ENCODE measurements around the gene SBNO2.

The SBNO2 gene

DNA sequence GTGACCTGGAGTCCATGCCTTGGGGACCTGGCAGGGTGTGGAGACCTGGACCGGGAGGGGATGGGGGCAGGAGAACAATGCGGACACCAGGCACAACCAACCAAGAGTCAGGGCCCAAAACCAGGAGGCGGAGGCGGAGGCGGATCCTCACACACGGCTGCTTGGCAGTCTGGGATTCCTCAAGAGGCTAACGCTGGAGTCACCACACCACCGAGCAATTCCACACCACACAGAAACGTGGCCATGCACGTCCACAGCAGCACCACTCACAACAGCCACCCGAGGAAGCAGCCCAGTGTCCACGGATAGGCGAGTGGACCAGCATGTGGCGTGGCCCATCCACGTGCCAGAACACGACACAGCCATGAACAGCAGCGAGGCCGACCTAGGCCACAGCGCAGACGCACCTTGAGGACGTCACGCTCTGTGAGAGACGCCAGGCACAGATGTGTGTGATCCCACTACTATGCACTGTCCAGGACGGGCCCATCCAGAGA, 17.7 kb downstream of the SBNO2 start:
- Histone ChIP-seq H3K27me3 (ENCODE audit: control insufficient read depth, insufficient read depth, low read length) (no peaks in the 10 kb centered on the region), H3K9me3 (ENCODE audit: control insufficient read depth, insufficient read depth, low read length) (no peaks in the 10 kb centered on the region), H3K4me1 (ENCODE audit: control insufficient read depth, insufficient read depth, low read length) (no peaks in the 10 kb centered on the region), H3K36me3 (ENCODE audit: control insufficient read depth, insufficient read depth, low read length) (peaks cover 11% of the 10 kb centered on the region; the same call in 1 of the 2 replicates), H3K27ac (ENCODE audit: low read depth, low read length) (no peak overlapping the region), H3K9ac (ENCODE audit: low read depth, low read length) (no peak overlapping the region), H3K4me3 (ENCODE audit: low read depth, low read length) (no peak overlapping the region)

DNA sequence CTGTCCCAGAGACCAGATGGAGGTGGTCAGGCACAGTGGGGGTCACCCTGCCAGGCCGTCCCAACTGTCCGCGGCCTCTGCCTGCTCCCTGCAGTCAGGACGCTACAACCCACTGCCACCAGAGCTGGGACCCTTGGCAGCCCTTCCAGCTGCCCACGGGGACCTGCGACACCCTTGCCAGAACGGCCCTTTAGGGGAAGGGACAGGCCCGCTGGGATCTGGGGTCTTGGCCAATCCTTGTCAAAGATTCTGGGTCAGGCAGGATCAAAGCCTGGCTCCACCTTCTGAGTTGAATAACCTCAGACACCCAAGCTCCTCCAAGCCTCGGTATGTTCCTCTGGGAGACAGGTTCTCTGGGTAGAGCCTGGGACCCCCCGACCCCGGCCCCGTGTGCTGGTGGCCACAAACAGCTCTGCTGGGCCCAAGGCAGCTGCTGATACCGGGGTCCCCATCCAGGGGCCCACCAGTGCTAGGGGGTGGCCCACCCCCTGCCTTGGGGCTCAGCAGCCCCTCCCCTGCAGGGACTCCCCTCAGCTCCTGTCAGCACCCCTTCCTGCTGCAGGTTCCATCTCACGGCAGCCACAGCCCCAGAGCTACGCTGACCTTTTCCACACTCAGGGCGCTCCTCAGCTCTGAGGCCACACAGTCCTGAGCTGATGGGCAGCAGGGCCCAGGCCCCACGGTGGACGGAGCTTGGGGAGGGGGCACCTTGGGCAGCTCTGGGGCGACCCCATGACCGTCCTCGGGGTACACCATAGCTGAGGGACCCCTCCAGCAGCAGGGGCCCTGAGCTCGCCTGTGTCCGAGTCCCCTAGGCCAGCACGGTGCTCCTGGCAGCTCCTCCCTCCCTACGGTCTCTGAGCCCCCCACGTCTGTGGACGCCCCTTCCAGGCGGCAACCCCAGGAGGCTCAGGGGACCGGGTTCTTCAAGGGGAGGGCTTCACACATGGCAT, 18.4 kb downstream of the SBNO2 start:
- no peaks in the 10 kb centered on the region for H3K27me3 ChIP-seq (ENCODE audit: control insufficient read depth, insufficient read depth, low read length)
- H3K9me3 ChIP-seq (ENCODE audit: control insufficient read depth, insufficient read depth, low read length): no peaks in the 10 kb centered on the region
- H3K36me3 ChIP-seq (ENCODE audit: control insufficient read depth, insufficient read depth, low read length): peaks cover 11% of the 10 kb centered on the region; the same call in 1 of the 2 replicates
- H3K4me3 ChIP-seq (ENCODE audit: low read depth, low read length): no peak overlapping the region
- no peak overlapping the region for H3K9ac ChIP-seq (ENCODE audit: low read depth, low read length)
- H3K4me1 ChIP-seq (ENCODE audit: control insufficient read depth, insufficient read depth, low read length): no peaks in the 10 kb centered on the region
- H3K27ac ChIP-seq (ENCODE audit: low read depth, low read length): no peak overlapping the region

DNA sequence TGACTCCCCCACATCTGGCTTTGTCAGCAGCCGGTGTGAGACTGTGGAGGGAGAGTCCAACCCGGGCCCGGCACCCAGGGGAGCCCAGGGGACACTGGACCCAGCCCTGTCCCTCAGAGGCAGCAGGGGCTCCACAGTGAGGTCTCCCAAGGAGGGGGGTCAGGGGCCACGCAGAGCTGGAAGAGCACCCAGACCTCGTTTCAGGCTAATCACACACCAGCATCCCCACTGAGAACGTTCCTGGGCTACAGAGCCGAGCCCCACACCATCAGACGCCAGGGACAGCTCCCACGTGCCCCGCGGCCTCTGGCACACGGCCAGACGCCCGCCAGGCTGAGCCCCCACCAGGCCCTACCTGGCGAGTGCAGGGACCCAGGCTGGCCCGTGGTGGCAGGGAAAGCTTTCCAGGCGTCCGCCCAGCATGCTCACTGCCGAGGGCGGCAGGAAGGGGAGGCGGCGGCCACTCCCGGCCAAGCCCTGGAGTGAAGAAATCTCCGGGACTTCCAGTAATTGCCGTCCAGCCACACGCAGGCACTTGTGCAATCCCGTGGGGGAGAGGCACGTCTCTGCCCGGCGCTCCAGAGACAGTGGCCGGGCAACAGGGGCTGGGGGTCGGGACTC, 19.2 kb downstream of the SBNO2 start:
- H3K4me3 ChIP-seq (ENCODE audit: low read depth, low read length): no peak overlapping the region
- no peaks in the 10 kb centered on the region for H3K27me3 ChIP-seq (ENCODE audit: control insufficient read depth, insufficient read depth, low read length)
- no peaks in the 10 kb centered on the region for H3K9me3 ChIP-seq (ENCODE audit: control insufficient read depth, insufficient read depth, low read length)
- no peak overlapping the region for H3K9ac ChIP-seq (ENCODE audit: low read depth, low read length)
- no peaks in the 10 kb centered on the region for H3K4me1 ChIP-seq (ENCODE audit: control insufficient read depth, insufficient read depth, low read length)
- H3K36me3 ChIP-seq (ENCODE audit: control insufficient read depth, insufficient read depth, low read length): peaks cover 11% of the 10 kb centered on the region; the same call in 1 of the 2 replicates
- no peak overlapping the region for H3K27ac ChIP-seq (ENCODE audit: low read depth, low read length)

DNA sequence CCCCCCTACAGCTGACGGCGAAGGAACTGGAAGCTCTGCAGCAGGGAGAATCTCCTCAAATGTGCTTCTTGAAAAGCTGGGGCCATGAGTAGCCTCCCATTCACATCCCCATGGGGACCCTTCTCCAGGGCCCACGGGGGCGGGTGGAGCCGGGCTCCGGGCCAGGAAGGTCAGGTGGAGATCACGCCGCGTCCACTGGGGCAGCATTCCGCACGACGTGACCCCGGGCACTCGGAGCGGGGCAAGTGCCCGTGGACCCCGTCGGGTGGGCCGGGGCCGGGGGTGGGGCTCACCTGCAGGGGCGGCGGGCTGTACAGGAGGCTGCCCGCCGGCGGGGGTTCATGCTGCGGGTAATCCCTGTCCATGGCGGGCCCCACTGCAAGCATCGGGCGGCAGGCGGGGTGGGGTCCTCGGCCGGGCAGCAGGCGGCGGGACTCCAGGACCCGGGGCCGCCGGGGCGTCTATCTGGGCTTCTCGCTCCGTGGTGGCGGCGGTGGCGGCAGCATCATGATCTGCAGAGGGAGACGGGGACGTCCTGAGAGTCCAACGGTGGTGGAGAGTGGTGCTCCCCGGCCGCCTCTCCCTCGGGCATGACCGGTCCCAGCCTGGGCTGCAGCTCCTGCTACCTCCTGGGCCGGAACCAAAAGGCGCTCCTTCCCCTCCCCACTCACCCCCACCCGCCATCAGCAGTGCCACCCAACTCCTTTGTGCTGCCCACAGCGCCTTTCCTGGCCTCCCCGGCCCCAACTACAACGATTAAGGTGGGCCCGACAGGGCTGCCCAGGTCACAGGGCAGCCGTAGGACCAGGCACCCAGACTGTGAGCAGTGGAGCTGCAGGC, 20.0 kb downstream of the SBNO2 start:
- no peak overlapping the region for H3K9ac ChIP-seq (ENCODE audit: low read depth, low read length)
- no peak overlapping the region for H3K4me3 ChIP-seq (ENCODE audit: low read depth, low read length)
- H3K27me3 ChIP-seq (ENCODE audit: control insufficient read depth, insufficient read depth, low read length): no peaks in the 10 kb centered on the region
- H3K4me1 ChIP-seq (ENCODE audit: control insufficient read depth, insufficient read depth, low read length): no peaks in the 10 kb centered on the region
- H3K9me3 ChIP-seq (ENCODE audit: control insufficient read depth, insufficient read depth, low read length): no peaks in the 10 kb centered on the region
- no peak overlapping the region for H3K27ac ChIP-seq (ENCODE audit: low read depth, low read length)
- peaks cover 11% of the 10 kb centered on the region; the same call in 1 of the 2 replicates for H3K36me3 ChIP-seq (ENCODE audit: control insufficient read depth, insufficient read depth, low read length)

DNA sequence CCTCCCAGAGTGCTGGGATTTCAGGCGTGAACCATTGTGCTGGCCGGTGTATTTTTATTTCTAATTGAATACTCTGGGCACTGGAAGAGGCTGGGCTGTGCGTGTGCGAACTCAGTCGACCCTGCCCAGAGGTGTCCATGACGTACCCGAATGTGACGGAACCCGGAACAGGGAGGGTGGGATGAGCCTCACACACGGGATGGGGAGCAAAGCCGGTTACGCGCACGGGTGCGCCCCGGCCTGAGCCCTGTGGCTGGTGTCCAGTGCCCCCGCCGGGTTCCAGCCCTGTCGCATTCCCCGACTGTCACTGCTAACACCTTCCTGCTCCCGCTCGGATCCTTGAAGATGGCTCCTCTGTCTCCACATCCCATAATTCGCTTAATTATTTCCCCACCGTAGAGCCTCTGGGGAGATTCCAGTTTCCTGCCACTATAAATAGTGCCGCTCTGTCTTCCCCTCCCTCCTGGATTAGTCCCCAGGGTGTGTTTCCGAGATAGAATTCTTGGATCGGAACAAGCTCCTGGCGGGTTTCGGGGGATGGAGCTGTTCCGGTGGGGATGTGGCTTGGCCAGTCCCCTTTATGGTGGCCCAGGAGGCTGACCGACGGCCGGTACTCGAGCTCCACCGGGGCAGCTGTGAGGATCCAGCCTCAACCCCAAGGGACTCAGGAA, 22.0 kb downstream of the SBNO2 start:
- Histone ChIP-seq H3K36me3 (ENCODE audit: control insufficient read depth, insufficient read depth, low read length) (peaks cover 12% of the 10 kb centered on the region; the same call in 1 of the 2 replicates), H3K4me3 (ENCODE audit: low read depth, low read length) (no peak overlapping the region), H3K27me3 (ENCODE audit: control insufficient read depth, insufficient read depth, low read length) (no peaks in the 10 kb centered on the region), H3K9me3 (ENCODE audit: control insufficient read depth, insufficient read depth, low read length) (no peaks in the 10 kb centered on the region), H3K9ac (ENCODE audit: low read depth, low read length) (no peak overlapping the region), H3K4me1 (ENCODE audit: control insufficient read depth, insufficient read depth, low read length) (peaks cover 7% of the 10 kb centered on the region; the same call in 1 of the 2 replicates), H3K27ac (ENCODE audit: low read depth, low read length) (no peak overlapping the region)

DNA sequence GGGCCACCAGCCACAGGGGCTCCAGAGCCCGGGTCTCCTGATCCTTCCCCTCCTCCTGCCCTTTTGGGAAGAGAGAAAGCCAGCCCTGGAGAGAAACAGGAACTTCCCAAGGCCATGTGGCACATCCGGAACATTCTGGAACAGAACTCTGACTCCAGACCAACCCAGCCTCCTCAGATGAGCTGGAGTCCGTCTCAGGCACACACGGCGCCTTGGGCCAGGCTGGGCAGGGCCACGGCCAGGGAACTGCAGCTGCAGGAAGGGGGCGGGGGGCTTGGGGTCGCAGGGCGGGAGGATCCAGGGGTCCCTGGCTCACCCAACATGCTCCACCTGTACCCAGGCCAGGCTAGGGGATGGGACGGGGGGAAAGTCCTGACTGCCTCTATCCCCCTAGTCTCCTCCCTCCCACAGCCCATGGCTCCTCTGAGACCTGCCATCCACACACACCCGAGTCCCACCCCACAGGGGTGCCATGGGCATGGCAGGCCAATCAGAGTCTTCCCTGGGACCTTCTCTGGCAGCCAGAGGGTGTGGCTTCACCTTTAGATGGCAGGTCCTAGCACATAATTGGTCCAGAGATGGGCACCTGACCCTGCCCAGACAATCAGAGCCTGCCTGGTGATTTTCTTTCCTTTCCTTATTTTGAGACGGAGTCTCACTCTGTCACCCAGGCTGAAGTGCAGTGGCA, 22.9 kb downstream of the SBNO2 start:
- Histone ChIP-seq H3K27ac (ENCODE audit: low read depth, low read length) (no peak overlapping the region), H3K4me1 (ENCODE audit: control insufficient read depth, insufficient read depth, low read length) (peaks cover 10% of the 10 kb centered on the region), H3K27me3 (ENCODE audit: control insufficient read depth, insufficient read depth, low read length) (no peaks in the 10 kb centered on the region), H3K9me3 (ENCODE audit: control insufficient read depth, insufficient read depth, low read length) (no peaks in the 10 kb centered on the region), H3K36me3 (ENCODE audit: control insufficient read depth, insufficient read depth, low read length) (peaks cover 15% of the 10 kb centered on the region; the same call in 1 of the 2 replicates), H3K9ac (ENCODE audit: low read depth, low read length) (no peak overlapping the region), H3K4me3 (ENCODE audit: low read depth, low read length) (no peak overlapping the region)

DNA sequence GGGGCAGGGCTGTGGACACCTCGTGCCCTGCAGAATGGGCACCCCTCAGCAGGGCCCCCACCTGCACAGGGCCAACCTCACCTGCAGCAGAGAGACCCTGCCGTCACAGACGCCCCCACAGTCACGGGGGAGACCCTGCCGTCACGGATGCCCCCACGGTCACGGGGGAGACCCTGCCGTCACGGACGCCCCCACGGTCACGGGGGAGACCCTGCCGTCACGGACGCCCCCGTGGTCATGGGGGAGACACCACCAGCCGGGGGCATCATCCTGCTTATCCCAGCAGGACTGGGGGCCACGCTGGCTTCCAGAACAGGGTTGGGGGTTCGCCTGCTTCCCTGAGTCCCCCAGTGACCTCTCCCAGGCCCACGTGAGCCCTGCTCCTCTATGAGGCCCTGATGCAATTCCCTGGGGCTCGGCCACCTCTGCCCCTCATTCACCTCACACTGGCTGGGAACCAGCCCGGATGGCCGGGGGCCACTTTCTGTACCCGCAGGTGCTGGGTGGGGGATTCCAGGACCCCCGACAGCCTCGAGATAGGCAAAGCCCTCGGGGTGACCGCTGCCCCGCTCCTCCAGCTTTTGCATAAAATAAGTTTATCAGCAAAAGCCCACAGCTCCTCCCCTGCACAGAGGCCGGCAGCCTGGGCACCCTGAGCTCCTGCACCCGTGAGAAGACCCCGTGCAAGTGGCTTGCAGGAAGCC, 23.6 kb downstream of the SBNO2 start:
- Histone ChIP-seq H3K36me3 (ENCODE audit: control insufficient read depth, insufficient read depth, low read length) (peaks cover 15% of the 10 kb centered on the region; the same call in 1 of the 2 replicates), H3K27ac (ENCODE audit: low read depth, low read length) (no peak overlapping the region), H3K4me1 (ENCODE audit: control insufficient read depth, insufficient read depth, low read length) (peaks cover 10% of the 10 kb centered on the region), H3K27me3 (ENCODE audit: control insufficient read depth, insufficient read depth, low read length) (no peaks in the 10 kb centered on the region), H3K4me3 (ENCODE audit: low read depth, low read length) (no peak overlapping the region), H3K9me3 (ENCODE audit: control insufficient read depth, insufficient read depth, low read length) (no peaks in the 10 kb centered on the region), H3K9ac (ENCODE audit: low read depth, low read length) (no peak overlapping the region)

DNA sequence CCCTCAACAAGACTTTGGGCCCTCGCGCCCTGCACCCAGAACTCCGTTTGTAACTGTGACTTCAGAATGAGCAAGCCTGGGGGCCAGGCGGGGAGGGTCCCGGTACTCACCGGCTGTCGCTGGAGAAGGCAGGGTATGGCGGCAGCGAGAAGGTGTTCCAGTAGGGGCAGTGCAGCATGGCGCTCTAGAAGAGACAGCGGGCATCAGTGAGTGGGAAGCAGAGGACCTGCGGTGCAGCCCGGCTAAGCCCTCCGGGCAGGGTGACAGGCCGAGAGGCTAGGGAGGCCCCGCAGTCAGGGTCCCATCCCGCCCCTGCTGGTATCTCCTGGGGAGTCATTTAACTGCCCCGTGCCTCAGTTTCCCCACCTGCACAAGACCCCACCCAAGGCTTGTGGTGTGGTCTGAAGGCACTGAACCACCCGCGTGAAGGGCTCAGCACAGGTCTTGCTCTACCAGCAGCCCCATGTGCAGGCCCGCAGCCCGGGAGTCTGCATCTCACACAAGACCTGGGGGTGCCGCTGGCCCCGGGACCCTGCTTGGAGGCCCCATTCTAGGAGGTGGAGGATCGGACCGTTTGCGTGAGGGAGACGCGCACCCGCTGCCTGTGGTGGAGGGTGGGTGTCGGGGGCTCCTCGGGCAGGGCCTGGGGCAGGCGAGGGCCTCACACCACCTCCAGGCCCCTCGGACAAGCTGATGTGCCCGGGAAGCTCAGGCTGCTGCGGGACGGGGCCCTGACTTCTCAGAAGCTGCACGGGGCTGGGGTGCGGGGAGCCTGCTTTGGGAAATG, 24.6 kb downstream of the SBNO2 start:
- no peaks in the 10 kb centered on the region for H3K27me3 ChIP-seq (ENCODE audit: control insufficient read depth, insufficient read depth, low read length)
- H3K4me3 ChIP-seq (ENCODE audit: low read depth, low read length): no peak overlapping the region
- H3K4me1 ChIP-seq (ENCODE audit: control insufficient read depth, insufficient read depth, low read length): peaks cover 10% of the 10 kb centered on the region
- no peak overlapping the region for H3K9ac ChIP-seq (ENCODE audit: low read depth, low read length)
- H3K36me3 ChIP-seq (ENCODE audit: control insufficient read depth, insufficient read depth, low read length): peaks cover 15% of the 10 kb centered on the region; the same call in 1 of the 2 replicates
- no peaks in the 10 kb centered on the region for H3K9me3 ChIP-seq (ENCODE audit: control insufficient read depth, insufficient read depth, low read length)
- H3K27ac ChIP-seq (ENCODE audit: low read depth, low read length): no peak overlapping the region

DNA sequence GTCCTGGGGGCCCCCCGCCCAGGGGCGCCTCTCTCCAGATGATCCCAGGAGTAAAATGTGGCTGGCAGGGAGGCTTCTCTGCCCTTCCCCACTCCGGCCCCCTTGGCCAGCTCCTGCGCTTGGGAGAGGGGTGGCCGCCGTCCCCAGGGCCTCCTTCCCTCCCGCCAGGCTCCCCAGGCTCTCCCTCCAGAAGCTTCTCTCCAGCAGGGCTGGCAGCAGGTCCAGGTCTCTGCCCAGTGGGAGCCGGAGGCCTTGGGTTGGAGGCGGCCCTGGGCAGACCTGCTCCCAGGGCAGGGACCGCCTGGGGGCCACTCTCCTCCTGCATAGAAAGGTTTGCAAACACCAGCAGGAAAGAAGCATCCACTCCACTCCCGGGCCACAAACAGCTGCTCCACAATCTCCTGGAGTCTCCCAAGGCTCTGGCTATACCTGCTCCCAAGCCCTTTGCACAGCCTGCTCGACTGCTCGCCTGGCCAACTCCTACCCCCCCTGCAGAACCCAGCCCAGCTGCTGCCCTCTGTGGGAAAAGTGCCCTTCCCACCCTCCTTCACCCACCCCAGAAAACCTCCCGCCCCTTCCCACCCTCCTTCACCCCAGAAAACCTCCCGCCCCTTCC, 26.0 kb downstream of the SBNO2 start:
- Histone ChIP-seq H3K4me3 (ENCODE audit: low read depth, low read length) (no peak overlapping the region), H3K27ac (ENCODE audit: low read depth, low read length) (no peak overlapping the region), H3K27me3 (ENCODE audit: control insufficient read depth, insufficient read depth, low read length) (no peaks in the 10 kb centered on the region), H3K36me3 (ENCODE audit: control insufficient read depth, insufficient read depth, low read length) (peaks cover 15% of the 10 kb centered on the region; the same call in 1 of the 2 replicates), H3K4me1 (ENCODE audit: control insufficient read depth, insufficient read depth, low read length) (peaks cover 10% of the 10 kb centered on the region), H3K9me3 (ENCODE audit: control insufficient read depth, insufficient read depth, low read length) (no peaks in the 10 kb centered on the region), H3K9ac (ENCODE audit: low read depth, low read length) (no peak overlapping the region)
